ENCODE data around the gene PCDH9.
"Not testable (repeated sequence)": the region's sequence is repeated elsewhere in the genome, so short reads cannot be mapped to it uniquely, and the experiment has no call there.

PCDH9 gene

DNA sequence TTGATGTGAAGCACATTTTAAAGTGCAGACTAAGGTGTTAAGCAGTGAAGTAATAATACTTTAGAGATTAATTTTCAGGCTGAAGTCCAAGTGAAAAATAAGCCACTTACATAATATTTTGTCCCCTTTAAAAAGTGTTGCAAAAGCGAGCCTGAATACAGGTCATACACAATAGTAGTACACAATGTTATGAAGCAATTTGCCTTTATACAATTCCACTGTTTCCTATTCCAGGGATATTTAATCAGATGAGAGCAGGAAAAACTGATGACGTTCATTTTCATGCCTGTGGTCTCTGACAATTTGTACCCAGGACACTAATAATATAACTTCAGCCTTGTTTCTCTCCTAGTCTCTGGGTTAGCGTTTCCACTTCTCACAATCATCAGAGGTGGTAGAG, 916.7 kb downstream of the PCDH9 start:
- Histone ChIP-seq H3K36me3 (ENCODE audit: insufficient read depth, low read length) (no peaks in the 10 kb centered on the region), H3K4me1 (ENCODE audit: control insufficient read depth, insufficient read depth, low read length) (peaks cover 21% of the 10 kb centered on the region), H3K4me2 (ENCODE audit: low read length) (peak overlapping the region; percentile 50), H3K4me3 (ENCODE audit: low read length) (peak overlapping the region; percentile 1), H3K9me3 (replicated peaks; ENCODE audit: low read length) (no peaks in the 10 kb centered on the region), H3K9ac (ENCODE audit: low read depth, low read length) (peak overlapping the region; percentile 35), H3K27me3 (ENCODE audit: control insufficient read depth, insufficient read depth, low read length) (no peaks in the 10 kb centered on the region)

GRCh38 chr13:66312312-66313087, 917.6 kb downstream of the PCDH9 start:
- H3K9ac ChIP-seq (ENCODE audit: low read depth, low read length): peak overlapping the region; percentile 35
- no peaks in the 10 kb centered on the region for H3K9me3 ChIP-seq (replicated peaks; ENCODE audit: low read length)
- peaks cover 21% of the 10 kb centered on the region for H3K4me1 ChIP-seq (ENCODE audit: control insufficient read depth, insufficient read depth, low read length)
- H3K36me3 ChIP-seq (ENCODE audit: insufficient read depth, low read length): no peaks in the 10 kb centered on the region
- H3K4me2 ChIP-seq (ENCODE audit: low read length): peak overlapping the region; percentile 50
- no peaks in the 10 kb centered on the region for H3K27me3 ChIP-seq (ENCODE audit: control insufficient read depth, insufficient read depth, low read length)
- peak overlapping the region; percentile 9 for H3K4me3 ChIP-seq (ENCODE audit: low read length)

- H3K4me3 ChIP-seq (ENCODE audit: low read length): no peak overlapping the region
- H3K36me3 ChIP-seq (ENCODE audit: insufficient read depth, low read length): no peaks in the 10 kb centered on the region
- no peaks in the 10 kb centered on the region for H3K9me3 ChIP-seq (replicated peaks; ENCODE audit: low read length)
- no peak overlapping the region for H3K4me2 ChIP-seq (ENCODE audit: low read length)
- no peaks in the 10 kb centered on the region for H3K4me1 ChIP-seq (ENCODE audit: control insufficient read depth, insufficient read depth, low read length)
- no peak overlapping the region for H3K9ac ChIP-seq (ENCODE audit: low read depth, low read length)
- H3K27me3 ChIP-seq (ENCODE audit: control insufficient read depth, insufficient read depth, low read length): no peaks in the 10 kb centered on the region
Observed at GRCh38 chr13:66305961-66306617, 924.0 kb downstream of the PCDH9 start.

GRCh38 chr13:66301482-66301881, 928.7 kb downstream of the PCDH9 start:
- H3K36me3 ChIP-seq (ENCODE audit: insufficient read depth, low read length): no peaks in the 10 kb centered on the region
- no peak overlapping the region for H3K4me3 ChIP-seq (ENCODE audit: low read length)
- H3K9ac ChIP-seq (ENCODE audit: low read depth, low read length): no peak overlapping the region
- no peaks in the 10 kb centered on the region for H3K4me1 ChIP-seq (ENCODE audit: control insufficient read depth, insufficient read depth, low read length)
- no peak overlapping the region for H3K4me2 ChIP-seq (ENCODE audit: low read length)
- peaks cover 3% of the 10 kb centered on the region for H3K9me3 ChIP-seq (replicated peaks; ENCODE audit: low read length)
- no peaks in the 10 kb centered on the region for H3K27me3 ChIP-seq (ENCODE audit: control insufficient read depth, insufficient read depth, low read length)

GRCh38 chr13:66301006-66301405, 929.1 kb downstream of the PCDH9 start:
- Histone ChIP-seq H3K4me3 (ENCODE audit: low read length) (no peak overlapping the region), H3K4me2 (ENCODE audit: low read length) (no peak overlapping the region), H3K4me1 (ENCODE audit: control insufficient read depth, insufficient read depth, low read length) (no peaks in the 10 kb centered on the region), H3K9me3 (replicated peaks; ENCODE audit: low read length) (peaks cover 3% of the 10 kb centered on the region), H3K9ac (ENCODE audit: low read depth, low read length) (no peak overlapping the region), H3K27me3 (ENCODE audit: control insufficient read depth, insufficient read depth, low read length) (no peaks in the 10 kb centered on the region), H3K36me3 (ENCODE audit: insufficient read depth, low read length) (no peaks in the 10 kb centered on the region)

DNA sequence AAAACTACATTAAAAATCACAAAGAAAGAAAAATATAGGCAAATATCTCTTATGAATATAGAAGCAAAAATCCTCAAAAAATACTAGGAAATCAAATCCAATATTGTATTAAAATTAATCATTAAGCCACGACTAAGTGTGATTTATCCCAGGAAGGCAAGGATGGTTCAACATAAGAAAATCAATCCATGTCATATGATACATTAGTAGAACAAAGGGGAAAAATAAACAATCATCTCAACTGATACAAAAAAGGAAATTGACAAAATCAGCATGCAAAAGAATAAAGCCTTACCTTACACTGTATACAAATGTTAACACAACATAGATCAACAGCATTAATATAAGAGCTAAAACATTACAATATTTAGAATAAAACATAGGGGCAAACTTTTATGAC, 933.3 kb downstream of the PCDH9 start:
- Histone ChIP-seq H3K4me1 (ENCODE audit: control insufficient read depth, insufficient read depth, low read length) (no peaks in the 10 kb centered on the region), H3K4me3 (ENCODE audit: low read length) (no peak overlapping the region)

DNA sequence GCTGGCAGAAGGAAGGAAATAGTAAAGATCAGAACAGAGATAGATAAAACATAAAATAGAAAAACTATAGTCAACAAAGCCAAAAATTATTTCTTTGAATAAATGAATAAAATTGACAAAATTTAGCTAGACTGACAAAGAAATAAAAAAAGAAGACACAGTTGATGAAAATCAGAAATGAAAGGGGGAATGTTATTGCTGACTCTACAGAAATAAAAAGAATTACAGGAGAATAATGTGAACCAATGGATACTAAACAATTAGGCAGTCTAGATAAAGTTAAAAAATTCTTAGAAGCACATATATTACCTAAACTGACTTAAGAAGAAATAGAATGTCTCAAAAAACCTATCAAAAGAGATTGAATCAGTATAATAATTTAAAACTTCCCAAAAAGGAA, 933.8 kb downstream of the PCDH9 start:
- Histone ChIP-seq H3K9me3 (replicated peaks; ENCODE audit: low read length) (peaks cover 3% of the 10 kb centered on the region), H3K9ac (ENCODE audit: low read depth, low read length) (no peak overlapping the region), H3K4me1 (ENCODE audit: control insufficient read depth, insufficient read depth, low read length) (no peaks in the 10 kb centered on the region), H3K4me3 (ENCODE audit: low read length) (no peak overlapping the region), H3K27me3 (ENCODE audit: control insufficient read depth, insufficient read depth, low read length) (no peaks in the 10 kb centered on the region), H3K4me2 (ENCODE audit: low read length) (no peak overlapping the region), H3K36me3 (ENCODE audit: insufficient read depth, low read length) (no peaks in the 10 kb centered on the region)

More for the DNA sequence above, 933.3 kb downstream of the PCDH9 start:
- H3K4me2 ChIP-seq (ENCODE audit: low read length): no peak overlapping the region
- H3K9me3 ChIP-seq (replicated peaks; ENCODE audit: low read length): peaks cover 3% of the 10 kb centered on the region
- H3K36me3 ChIP-seq (ENCODE audit: insufficient read depth, low read length): no peaks in the 10 kb centered on the region
- H3K27me3 ChIP-seq (ENCODE audit: control insufficient read depth, insufficient read depth, low read length): no peaks in the 10 kb centered on the region
- H3K9ac ChIP-seq (ENCODE audit: low read depth, low read length): no peak overlapping the region

GRCh38 chr13:66286806-66287205, 943.3 kb downstream of the PCDH9 start:
- not testable (repeated sequence) for H3K9ac ChIP-seq (ENCODE audit: low read depth, low read length); H3K4me3 ChIP-seq (ENCODE audit: low read length); H3K36me3 ChIP-seq (ENCODE audit: insufficient read depth, low read length); H3K9me3 ChIP-seq (replicated peaks; ENCODE audit: low read length); H3K4me2 ChIP-seq (ENCODE audit: low read length); H3K4me1 ChIP-seq (ENCODE audit: control insufficient read depth, insufficient read depth, low read length); H3K27me3 ChIP-seq (ENCODE audit: control insufficient read depth, insufficient read depth, low read length)

DNA sequence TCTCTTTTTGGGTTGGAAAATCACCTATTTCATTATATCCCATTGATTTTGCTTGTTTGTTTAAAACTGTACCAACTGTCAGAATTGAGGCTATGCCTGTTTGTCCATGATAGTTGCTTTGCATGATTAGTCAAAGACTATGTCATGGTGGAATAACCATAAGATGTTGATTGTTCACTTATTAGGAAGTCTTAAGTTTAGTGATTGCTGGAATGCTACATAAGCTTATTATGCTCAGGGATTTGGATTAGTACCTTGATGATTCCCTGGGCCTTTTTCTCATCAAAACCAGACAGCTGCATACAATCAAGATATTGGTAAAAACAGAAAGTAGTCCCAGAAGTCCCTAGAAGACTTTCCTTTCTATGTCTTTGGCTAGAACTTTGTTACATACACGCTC, 954.7 kb downstream of the PCDH9 start:
- no peak overlapping the region for H3K9ac ChIP-seq (ENCODE audit: low read depth, low read length)
- no peaks in the 10 kb centered on the region for H3K4me1 ChIP-seq (ENCODE audit: control insufficient read depth, insufficient read depth, low read length)
- H3K4me3 ChIP-seq (ENCODE audit: low read length): no peak overlapping the region
- no peaks in the 10 kb centered on the region for H3K9me3 ChIP-seq (replicated peaks; ENCODE audit: low read length)
- no peak overlapping the region for H3K4me2 ChIP-seq (ENCODE audit: low read length)
- no peaks in the 10 kb centered on the region for H3K27me3 ChIP-seq (ENCODE audit: control insufficient read depth, insufficient read depth, low read length)
- H3K36me3 ChIP-seq (ENCODE audit: insufficient read depth, low read length): no peaks in the 10 kb centered on the region

DNA sequence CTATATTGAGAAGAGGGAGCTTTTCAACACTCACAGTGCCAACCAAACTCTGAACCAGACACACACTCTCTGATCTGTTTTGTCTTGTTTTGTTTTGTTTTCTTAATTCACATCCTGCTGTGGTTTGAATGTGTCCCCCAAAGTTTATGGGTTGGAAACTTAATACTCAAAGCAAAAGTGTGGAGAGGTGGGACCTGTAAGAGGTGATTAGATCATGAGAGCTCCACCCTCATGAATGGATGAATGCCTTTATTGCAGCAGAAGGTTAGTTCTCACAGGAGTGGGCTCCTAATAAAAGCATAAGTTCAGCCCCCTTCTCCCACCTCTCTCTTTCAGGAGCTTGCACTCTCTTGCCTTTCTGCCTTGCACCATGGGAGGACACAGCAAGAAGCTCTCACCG, 957.1 kb downstream of the PCDH9 start:
- no peak overlapping the region for H3K4me2 ChIP-seq (ENCODE audit: low read length)
- H3K4me1 ChIP-seq (ENCODE audit: control insufficient read depth, insufficient read depth, low read length): no peaks in the 10 kb centered on the region
- H3K36me3 ChIP-seq (ENCODE audit: insufficient read depth, low read length): no peaks in the 10 kb centered on the region
- H3K4me3 ChIP-seq (ENCODE audit: low read length): no peak overlapping the region
- no peak overlapping the region for H3K9ac ChIP-seq (ENCODE audit: low read depth, low read length)
- no peaks in the 10 kb centered on the region for H3K9me3 ChIP-seq (replicated peaks; ENCODE audit: low read length)
- no peaks in the 10 kb centered on the region for H3K27me3 ChIP-seq (ENCODE audit: control insufficient read depth, insufficient read depth, low read length)

- H3K27me3 ChIP-seq (ENCODE audit: control insufficient read depth, insufficient read depth, low read length): no peaks in the 10 kb centered on the region
- H3K36me3 ChIP-seq (ENCODE audit: insufficient read depth, low read length): no peaks in the 10 kb centered on the region
- H3K4me3 ChIP-seq (ENCODE audit: low read length): no peak overlapping the region
- no peak overlapping the region for H3K4me2 ChIP-seq (ENCODE audit: low read length)
- H3K4me1 ChIP-seq (ENCODE audit: control insufficient read depth, insufficient read depth, low read length): no peaks in the 10 kb centered on the region
- no peaks in the 10 kb centered on the region for H3K9me3 ChIP-seq (replicated peaks; ENCODE audit: low read length)
- no peak overlapping the region for H3K9ac ChIP-seq (ENCODE audit: low read depth, low read length)
Observed at GRCh38 chr13:66266761-66267160, 963.4 kb downstream of the PCDH9 start.

DNA sequence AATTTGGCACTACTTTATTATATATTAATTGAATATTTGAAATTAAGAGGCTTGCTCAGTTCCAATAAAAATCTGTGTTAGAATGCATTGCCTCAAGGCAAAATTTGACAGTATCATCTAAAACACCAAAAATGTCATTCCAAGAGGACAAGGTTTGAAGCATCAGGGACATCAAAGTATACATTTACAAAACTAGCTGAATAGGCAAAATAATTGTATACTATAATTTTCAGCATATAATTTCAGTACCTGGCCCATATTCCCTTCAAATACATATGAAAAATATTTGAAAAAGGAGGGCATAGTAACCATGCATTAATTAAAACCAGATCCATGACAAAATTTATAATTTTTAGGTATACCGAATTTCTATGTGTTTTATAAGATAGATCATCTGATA, 963.8 kb downstream of the PCDH9 start:
- H3K4me2 ChIP-seq (ENCODE audit: low read length): no peak overlapping the region
- H3K36me3 ChIP-seq (ENCODE audit: insufficient read depth, low read length): no peaks in the 10 kb centered on the region
- no peaks in the 10 kb centered on the region for H3K27me3 ChIP-seq (ENCODE audit: control insufficient read depth, insufficient read depth, low read length)
- H3K9me3 ChIP-seq (replicated peaks; ENCODE audit: low read length): no peaks in the 10 kb centered on the region
- no peak overlapping the region for H3K4me3 ChIP-seq (ENCODE audit: low read length)
- H3K4me1 ChIP-seq (ENCODE audit: control insufficient read depth, insufficient read depth, low read length): no peaks in the 10 kb centered on the region
- no peak overlapping the region for H3K9ac ChIP-seq (ENCODE audit: low read depth, low read length)
